Testis (tissue), 3 donors: ENCODE results near the gene FBLN5. TPM values are rescaled to one million over a fixed set of nuclear protein-coding genes. Genes with fewer than 3 reads are reported as not detected.

ENCODE experiments used
- DNase-seq: peaks from one replicate; pipeline ENCODE4 v3.0.0-alpha.2; 2019
- H3K27ac ChIP-seq, 2 donors: fragments of 200-600 bp; sonication (generic); one replicate each; pipeline ENCODE4 v1.5.1; 2019
- H3K27me3 ChIP-seq: fragments of 200-600 bp; sonication (generic); one replicate; pipeline ENCODE4 v1.5.1; 2019
- H3K36me3 ChIP-seq: fragments of 200-600 bp; sonication (generic); one replicate; pipeline ENCODE4 v1.5.1; 2017; ENCODE audit warnings: low read depth; ENCODE audit errors: missing control alignments
- H3K4me1 ChIP-seq: fragments of 200-600 bp; sonication (generic); one replicate; pipeline ENCODE4 v1.5.1; 2019
- H3K4me3 ChIP-seq, 2 donors: fragments of 200-600 bp; sonication (generic); one replicate each; pipeline ENCODE4 v1.5.1; 2017 to 2019
- H3K9me3 ChIP-seq: fragments of 200-600 bp; sonication (generic); one replicate; pipeline ENCODE4 v1.5.1; 2017
- POLR2A ChIP-seq: fragments of 450-650 bp; IDR thresholded peaks from one replicate; pipeline ENCODE4 v1.6.1; 2017; ENCODE audit warnings: antibody characterized with exemption, mild to moderate bottlenecking, moderate library complexity
- WGBS, 2 donors: methylation state at CpG; one replicate each; pipeline ENCODE4 v1.1.5; 2018; 5-methylcytosine and 5-hydroxymethylcytosine counted together
- intact Hi-C: fragments of 100-400 bp; cut with DNase I; formaldehyde crosslinking; loops from one replicate; pipeline ENCODE4 v1.15.1; 2023; ENCODE audit warnings: low total_unique reads
- polyA plus RNA-seq: library from polyadenylated mRNA; stranded (reverse); fragments of 350-450 nt; fragmentation: Illumina TruSeq; extraction: RNeasy Lipid Tissue Mini Kit (QIAGEN cat#74804); gene quantifications from one replicate; pipeline ENCODE4 v1.2.3, GENCODE V29; 2014; ENCODE audit warnings: low read depth, low replicate concordance; ENCODE audit not compliant: insufficient read depth
- total RNA-seq, 2 donors: library from RNA; depleted of rRNA; stranded (reverse); fragments of >200 nt; gene quantifications; one replicate each; pipeline ENCODE4 v1.2.3, GENCODE V29; 2016
- TF ChIP-seq, protein P1 (sequence below), 3 experiments: fragments of 450-650 bp in 2 of 3; fragments of 200-600 bp in 1 of 3; sonication (generic) in 1 of 3; IDR thresholded peaks; one replicate each; pipeline ENCODE4 v1.5.1; 2016 to 2019; ENCODE audit warnings: antibody characterized with exemption in 3 of 3, mild to moderate bottlenecking in 2 of 3, moderate library complexity in 1 of 3

FBLN5 gene
- total and polyA plus RNA-seq, 3 donors from 2014 or later: 88.1 to 118 (median 110) TPM

DNA sequence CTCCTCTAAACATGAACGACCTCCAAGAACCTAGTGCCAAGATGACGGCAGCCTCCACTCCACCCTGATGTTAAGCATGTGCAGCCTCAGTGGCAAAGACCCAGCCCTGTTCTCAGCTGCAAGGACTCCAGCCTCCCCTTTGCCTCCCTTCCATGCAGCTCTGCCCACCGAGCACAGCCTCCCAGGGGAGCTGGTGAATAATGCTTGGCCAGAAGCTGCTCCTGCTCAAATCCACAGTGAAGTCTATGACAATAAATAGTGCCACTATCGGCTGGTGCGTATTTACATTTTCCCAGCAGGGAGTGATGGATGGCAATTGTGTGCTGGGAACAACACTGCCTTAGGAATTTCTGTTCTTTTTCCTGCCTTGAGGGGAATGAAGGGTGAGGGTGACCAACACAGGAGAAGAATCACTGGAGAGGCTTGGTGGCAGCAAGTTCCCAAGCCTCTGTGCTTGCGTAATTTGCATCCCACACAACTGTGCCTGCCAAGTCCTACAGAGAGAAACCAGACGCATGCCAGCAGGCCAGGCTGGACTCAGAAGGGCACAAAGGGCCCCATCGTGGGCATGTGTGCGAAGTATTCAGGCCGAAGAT, 50.3 kb downstream of the FBLN5 start:
- intact Hi-C loops: no loop called here
- H3K4me1 ChIP-seq: peaks cover 49% of the 10 kb centered on the region

DNA sequence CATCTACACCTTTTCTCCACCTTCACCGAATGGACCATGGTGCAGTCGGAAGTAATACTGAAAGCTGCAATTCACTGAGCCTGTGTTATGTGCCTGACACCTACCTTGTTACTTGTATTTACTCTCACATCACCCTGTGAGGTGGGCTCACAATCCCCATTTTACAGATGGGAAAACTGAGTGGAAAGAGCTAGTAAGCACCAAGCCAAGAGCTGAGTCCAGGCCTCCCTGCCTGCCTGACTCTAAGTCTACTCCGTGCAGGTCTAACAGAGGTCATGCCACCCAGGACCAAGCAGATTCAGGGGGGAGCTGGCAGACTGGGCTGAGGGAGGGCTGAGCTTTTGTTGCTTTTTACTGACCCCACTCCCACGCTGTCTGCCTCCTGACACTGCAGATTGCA, 51.1 kb downstream of the FBLN5 start:
- WGBS, 2 donors: 82 to 88% methylated on average over 4 of the region's 4 CpGs
- Histone ChIP-seq H3K36me3 (no peaks in the 10 kb centered on the region), H3K27ac (peak overlapping the region; percentile 59 to 72), H3K27me3 (no peaks in the 10 kb centered on the region), H3K4me3 (no peak overlapping the region), H3K9me3 (no peaks in the 10 kb centered on the region), H3K4me1 (peaks cover 47% of the 10 kb centered on the region)
- intact Hi-C loops: no loop called here
- DNase-seq: no peak
- no peak for TF ChIP-seq POLR2A

More for the DNA sequence above, 50.3 kb downstream of the FBLN5 start:
- Histone ChIP-seq H3K27ac (peak overlapping the region; percentile 59 to 72), H3K4me3 (no peak overlapping the region), H3K36me3 (no peaks in the 10 kb centered on the region), H3K9me3 (no peaks in the 10 kb centered on the region), H3K27me3 (no peaks in the 10 kb centered on the region)
- DNase-seq: peak; percentile 89
- TF ChIP-seq, protein P1, sequence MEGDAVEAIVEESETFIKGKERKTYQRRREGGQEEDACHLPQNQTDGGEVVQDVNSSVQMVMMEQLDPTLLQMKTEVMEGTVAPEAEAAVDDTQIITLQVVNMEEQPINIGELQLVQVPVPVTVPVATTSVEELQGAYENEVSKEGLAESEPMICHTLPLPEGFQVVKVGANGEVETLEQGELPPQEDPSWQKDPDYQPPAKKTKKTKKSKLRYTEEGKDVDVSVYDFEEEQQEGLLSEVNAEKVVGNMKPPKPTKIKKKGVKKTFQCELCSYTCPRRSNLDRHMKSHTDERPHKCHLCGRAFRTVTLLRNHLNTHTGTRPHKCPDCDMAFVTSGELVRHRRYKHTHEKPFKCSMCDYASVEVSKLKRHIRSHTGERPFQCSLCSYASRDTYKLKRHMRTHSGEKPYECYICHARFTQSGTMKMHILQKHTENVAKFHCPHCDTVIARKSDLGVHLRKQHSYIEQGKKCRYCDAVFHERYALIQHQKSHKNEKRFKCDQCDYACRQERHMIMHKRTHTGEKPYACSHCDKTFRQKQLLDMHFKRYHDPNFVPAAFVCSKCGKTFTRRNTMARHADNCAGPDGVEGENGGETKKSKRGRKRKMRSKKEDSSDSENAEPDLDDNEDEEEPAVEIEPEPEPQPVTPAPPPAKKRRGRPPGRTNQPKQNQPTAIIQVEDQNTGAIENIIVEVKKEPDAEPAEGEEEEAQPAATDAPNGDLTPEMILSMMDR (IDR thresholded peaks at IDR 0.05): no peak
- TF ChIP-seq POLR2A: no peak
- WGBS, 2 donors: 51 to 53% methylated on average over 7 to 10 of the region's 10 CpGs

DNA sequence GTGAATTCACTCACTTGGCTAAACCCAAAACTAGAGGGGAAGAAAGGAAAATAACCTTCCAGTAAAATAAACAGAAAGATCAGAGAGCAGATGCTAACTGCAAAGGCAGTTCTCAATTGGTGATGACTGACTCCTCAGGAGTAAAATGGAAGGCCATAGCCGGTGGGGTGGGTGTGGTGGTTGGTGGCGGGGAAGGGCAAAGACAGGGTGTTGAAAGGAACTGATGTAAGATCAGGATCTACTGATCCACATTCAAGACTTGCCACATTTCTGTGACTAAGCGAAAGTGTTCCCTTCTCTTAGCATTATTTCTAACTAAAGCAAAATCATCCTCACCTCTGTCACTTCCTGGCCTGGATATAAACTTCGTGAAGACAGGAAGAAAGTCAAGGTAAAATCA, 53.8 kb downstream of the FBLN5 start:
- Histone ChIP-seq H3K27ac (no peak overlapping the region), H3K36me3 (no peaks in the 10 kb centered on the region)

DNA sequence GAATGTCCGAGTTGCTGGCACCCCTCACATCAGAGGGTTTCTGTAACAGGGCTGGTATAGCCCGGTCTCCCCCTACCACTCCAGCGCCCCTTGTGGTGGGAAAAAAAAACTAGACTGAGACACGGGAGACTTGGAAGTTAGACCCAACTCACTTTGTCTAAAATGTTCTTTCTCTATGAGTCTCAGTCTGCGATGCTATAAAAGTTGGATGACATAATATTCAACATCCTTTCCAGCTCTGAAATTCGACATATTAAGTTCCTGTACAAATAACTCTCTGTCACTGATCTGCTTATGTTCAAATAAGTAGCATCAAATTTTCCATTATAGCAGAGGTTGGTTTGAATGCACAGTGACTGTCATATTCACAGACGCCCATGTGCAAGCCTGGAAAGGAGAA, 54.5 kb downstream of the FBLN5 start:
- no peak for DNase-seq
- TF ChIP-seq, protein P1 (IDR thresholded peaks at IDR 0.05): peak in 1 of 3 experiments; percentile 40
- no peak for TF ChIP-seq POLR2A
- Histone ChIP-seq H3K27ac (no peak overlapping the region), H3K9me3 (no peaks in the 10 kb centered on the region), H3K36me3 (no peaks in the 10 kb centered on the region), H3K4me1 (peaks cover 40% of the 10 kb centered on the region), H3K27me3 (no peaks in the 10 kb centered on the region), H3K4me3 (no peak overlapping the region)
- WGBS, 2 donors: 66 to 68% methylated on average over 7 of the region's 7 CpGs
- intact Hi-C loops: no loop called here

More for the DNA sequence above, 53.8 kb downstream of the FBLN5 start:
- Histone ChIP-seq H3K27me3 (no peaks in the 10 kb centered on the region), H3K9me3 (no peaks in the 10 kb centered on the region), H3K4me3 (no peak overlapping the region), H3K4me1 (peaks cover 44% of the 10 kb centered on the region)
- intact Hi-C loops: no loop called here
- 89 to 97% methylated on average over 4 of the region's 4 CpGs for WGBS, 2 donors
- DNase-seq: no peak
- no peak for TF ChIP-seq POLR2A
- TF ChIP-seq, protein P1 (IDR thresholded peaks at IDR 0.05): no peak

DNA sequence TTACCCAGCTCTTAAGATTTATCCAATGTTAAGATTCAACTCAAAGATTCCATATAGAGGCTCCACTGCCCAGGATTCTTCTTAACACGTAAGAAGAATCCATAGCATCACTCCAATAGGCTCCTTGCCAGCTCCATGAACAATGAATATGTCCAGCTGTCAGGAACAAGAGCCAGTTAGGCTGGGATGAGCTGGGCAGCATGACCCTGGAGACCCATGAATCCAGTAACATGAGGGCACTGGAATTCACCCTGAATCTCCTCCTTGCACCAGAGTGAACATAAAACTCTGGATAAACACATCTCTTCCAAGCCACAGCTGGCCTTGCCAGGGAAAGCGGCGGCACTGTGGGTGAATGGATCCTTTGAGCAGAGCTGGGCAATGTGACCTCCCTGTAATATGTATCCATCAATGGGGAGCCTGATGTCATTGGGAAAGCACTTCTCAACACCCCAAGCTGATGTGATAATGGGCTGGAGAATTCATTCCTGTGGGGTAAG, 55.7 kb downstream of the FBLN5 start:
- H3K27me3 ChIP-seq: no peaks in the 10 kb centered on the region
- peaks cover 28% of the 10 kb centered on the region for H3K4me1 ChIP-seq
- no peaks in the 10 kb centered on the region for H3K9me3 ChIP-seq
- H3K27ac ChIP-seq: peak overlapping the region in 1 of 2 donors; percentile 77
- H3K4me3 ChIP-seq: no peak overlapping the region
- DNase-seq: no peak
- intact Hi-C loops: no loop called here
- no peaks in the 10 kb centered on the region for H3K36me3 ChIP-seq
- 68 to 72% methylated on average over 3 of the region's 3 CpGs for WGBS, 2 donors
- TF ChIP-seq, protein P1 (IDR thresholded peaks at IDR 0.05): no peak
- no peak for TF ChIP-seq POLR2A
